ENCODE measurements around the gene KLHL25. TPM values are rescaled to one million over a fixed set of nuclear protein-coding genes. Genes with fewer than 3 reads are reported as not detected.
A peak's percentile ranks its signal among the peaks of the same experiment; 100 is the strongest.

The KLHL25 gene
- total and polyA plus RNA-seq, 2 of the 13 experiments (the other 11 are each of a cell fraction or from before 2014, with no cell fraction given) = 3.7 to 8.2 TPM

DNA sequence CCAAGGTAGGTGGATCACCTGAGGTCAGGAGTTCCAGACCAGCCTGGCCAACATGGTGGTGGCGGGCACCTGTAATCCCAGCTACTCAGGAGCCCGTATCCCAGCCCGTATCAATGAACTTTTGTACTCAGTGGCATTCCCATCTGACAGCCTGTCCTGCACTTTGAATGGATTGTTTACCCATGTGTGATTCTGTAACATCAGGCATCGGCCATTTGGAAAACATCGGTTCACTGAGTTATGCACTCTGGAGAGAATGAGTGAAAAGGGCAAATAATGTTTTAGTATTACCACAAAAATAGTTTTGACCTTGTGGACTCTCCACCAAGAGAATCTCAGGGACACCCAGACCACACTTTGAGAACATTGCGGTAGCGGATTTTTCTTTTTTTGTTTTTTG, 13.6 kb downstream of the KLHL25 start (continued):
- TF ChIP-seq KDM5A (IDR thresholded peaks at IDR 0.05; ENCODE audit: borderline replicate concordance, low read length) = no peak
- TF ChIP-seq ZNF260 (CRISPR knock-in tag; IDR thresholded peaks at IDR 0.05; ENCODE audit: borderline replicate concordance, low read depth) = no peak
- no peak for TF ChIP-seq TCF7L2 (IDR thresholded peaks at IDR 0.05; ENCODE audit: low read depth, low read length)
- no peak for TF ChIP-seq ADNP (CRISPR knock-in tag; IDR thresholded peaks at IDR 0.05)
- TF ChIP-seq HES4 (CRISPR knock-in tag; IDR thresholded peaks at IDR 0.05; ENCODE audit: borderline replicate concordance) = no peak
- TF ChIP-seq, protein P1, sequence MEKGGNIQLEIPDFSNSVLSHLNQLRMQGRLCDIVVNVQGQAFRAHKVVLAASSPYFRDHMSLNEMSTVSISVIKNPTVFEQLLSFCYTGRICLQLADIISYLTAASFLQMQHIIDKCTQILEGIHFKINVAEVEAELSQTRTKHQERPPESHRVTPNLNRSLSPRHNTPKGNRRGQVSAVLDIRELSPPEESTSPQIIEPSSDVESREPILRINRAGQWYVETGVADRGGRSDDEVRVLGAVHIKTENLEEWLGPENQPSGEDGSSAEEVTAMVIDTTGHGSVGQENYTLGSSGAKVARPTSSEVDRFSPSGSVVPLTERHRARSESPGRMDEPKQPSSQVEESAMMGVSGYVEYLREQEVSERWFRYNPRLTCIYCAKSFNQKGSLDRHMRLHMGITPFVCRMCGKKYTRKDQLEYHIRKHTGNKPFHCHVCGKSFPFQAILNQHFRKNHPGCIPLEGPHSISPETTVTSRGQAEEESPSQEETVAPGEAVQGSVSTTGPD (CRISPR knock-in tag; IDR thresholded peaks at IDR 0.05) = no peak
- TF ChIP-seq TEAD2 (CRISPR knock-in tag; IDR thresholded peaks at IDR 0.05) = no peak
- no peak for TF ChIP-seq ZNF432 (CRISPR knock-in tag; IDR thresholded peaks at IDR 0.05; ENCODE audit: borderline replicate concordance)
- TF ChIP-seq ZNF282 (IDR thresholded peaks at IDR 0.05; ENCODE audit: partially characterized antibody) = no peak
- peak; percentile 42; the same call in 1 of the 2 replicates for TF ChIP-seq MIXL1 (CRISPR knock-in tag; IDR thresholded peaks at IDR 0.05)
- TF ChIP-seq CENPT (CRISPR knock-in tag; IDR thresholded peaks at IDR 0.05; ENCODE audit: low read depth) = no peak
- TF ChIP-seq, protein P2, sequence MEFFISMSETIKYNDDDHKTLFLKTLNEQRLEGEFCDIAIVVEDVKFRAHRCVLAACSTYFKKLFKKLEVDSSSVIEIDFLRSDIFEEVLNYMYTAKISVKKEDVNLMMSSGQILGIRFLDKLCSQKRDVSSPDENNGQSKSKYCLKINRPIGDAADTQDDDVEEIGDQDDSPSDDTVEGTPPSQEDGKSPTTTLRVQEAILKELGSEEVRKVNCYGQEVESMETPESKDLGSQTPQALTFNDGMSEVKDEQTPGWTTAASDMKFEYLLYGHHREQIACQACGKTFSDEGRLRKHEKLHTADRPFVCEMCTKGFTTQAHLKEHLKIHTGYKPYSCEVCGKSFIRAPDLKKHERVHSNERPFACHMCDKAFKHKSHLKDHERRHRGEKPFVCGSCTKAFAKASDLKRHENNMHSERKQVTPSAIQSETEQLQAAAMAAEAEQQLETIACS (CRISPR knock-in tag; IDR thresholded peaks at IDR 0.05) = no peak
- TF ChIP-seq ZNF569 (CRISPR knock-in tag; IDR thresholded peaks at IDR 0.05; ENCODE audit: borderline replicate concordance) = no peak
- TF ChIP-seq HDAC1 (CRISPR knock-in tag; IDR thresholded peaks at IDR 0.05) = peak; percentile 70
- TF ChIP-seq XBP1 (CRISPR knock-in tag; IDR thresholded peaks at IDR 0.05) = no peak
- 0 out of 2 replicates have a peak, but pooled peaks have one; percentile 55 for TF ChIP-seq ZFP37 (CRISPR knock-in tag; IDR thresholded peaks at IDR 0.05; ENCODE audit: borderline replicate concordance)
- TF ChIP-seq, protein P3, sequence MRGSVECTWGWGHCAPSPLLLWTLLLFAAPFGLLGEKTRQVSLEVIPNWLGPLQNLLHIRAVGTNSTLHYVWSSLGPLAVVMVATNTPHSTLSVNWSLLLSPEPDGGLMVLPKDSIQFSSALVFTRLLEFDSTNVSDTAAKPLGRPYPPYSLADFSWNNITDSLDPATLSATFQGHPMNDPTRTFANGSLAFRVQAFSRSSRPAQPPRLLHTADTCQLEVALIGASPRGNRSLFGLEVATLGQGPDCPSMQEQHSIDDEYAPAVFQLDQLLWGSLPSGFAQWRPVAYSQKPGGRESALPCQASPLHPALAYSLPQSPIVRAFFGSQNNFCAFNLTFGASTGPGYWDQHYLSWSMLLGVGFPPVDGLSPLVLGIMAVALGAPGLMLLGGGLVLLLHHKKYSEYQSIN (CRISPR knock-in tag; IDR thresholded peaks at IDR 0.05; ENCODE audit: borderline replicate concordance) = no peak
- TF ChIP-seq, protein P4, sequence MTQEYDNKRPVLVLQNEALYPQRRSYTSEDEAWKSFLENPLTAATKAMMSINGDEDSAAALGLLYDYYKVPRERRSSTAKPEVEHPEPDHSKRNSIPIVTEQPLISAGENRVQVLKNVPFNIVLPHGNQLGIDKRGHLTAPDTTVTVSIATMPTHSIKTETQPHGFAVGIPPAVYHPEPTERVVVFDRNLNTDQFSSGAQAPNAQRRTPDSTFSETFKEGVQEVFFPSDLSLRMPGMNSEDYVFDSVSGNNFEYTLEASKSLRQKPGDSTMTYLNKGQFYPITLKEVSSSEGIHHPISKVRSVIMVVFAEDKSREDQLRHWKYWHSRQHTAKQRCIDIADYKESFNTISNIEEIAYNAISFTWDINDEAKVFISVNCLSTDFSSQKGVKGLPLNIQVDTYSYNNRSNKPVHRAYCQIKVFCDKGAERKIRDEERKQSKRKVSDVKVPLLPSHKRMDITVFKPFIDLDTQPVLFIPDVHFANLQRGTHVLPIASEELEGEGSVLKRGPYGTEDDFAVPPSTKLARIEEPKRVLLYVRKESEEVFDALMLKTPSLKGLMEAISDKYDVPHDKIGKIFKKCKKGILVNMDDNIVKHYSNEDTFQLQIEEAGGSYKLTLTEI (CRISPR knock-in tag; conservative IDR thresholded peaks at IDR 0.05) = no peak
- TF ChIP-seq, protein P5, sequence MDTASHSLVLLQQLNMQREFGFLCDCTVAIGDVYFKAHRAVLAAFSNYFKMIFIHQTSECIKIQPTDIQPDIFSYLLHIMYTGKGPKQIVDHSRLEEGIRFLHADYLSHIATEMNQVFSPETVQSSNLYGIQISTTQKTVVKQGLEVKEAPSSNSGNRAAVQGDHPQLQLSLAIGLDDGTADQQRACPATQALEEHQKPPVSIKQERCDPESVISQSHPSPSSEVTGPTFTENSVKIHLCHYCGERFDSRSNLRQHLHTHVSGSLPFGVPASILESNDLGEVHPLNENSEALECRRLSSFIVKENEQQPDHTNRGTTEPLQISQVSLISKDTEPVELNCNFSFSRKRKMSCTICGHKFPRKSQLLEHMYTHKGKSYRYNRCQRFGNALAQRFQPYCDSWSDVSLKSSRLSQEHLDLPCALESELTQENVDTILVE (CRISPR knock-in tag; IDR thresholded peaks at IDR 0.05) = no peak
- no peak for TF ChIP-seq IKZF1 (IDR thresholded peaks at IDR 0.05)

All from HepG2 (cell line).